ENCODE measurements around the gene ZNF594.

The ZNF594 gene

GRCh38 chr17:5203178-5203907 lies 11.7 kb upstream of the ZNF594 start:
- no peak overlapping the region for H3K27ac ChIP-seq (ENCODE audit: insufficient read depth, low read depth, low read length, poor library complexity, severe bottlenecking)
- no peaks in the 10 kb centered on the region for H3K36me3 ChIP-seq (ENCODE audit: control insufficient read depth, insufficient read depth, low read length)
- H3K9me3 ChIP-seq (ENCODE audit: control insufficient read depth, low read length) = no peaks in the 10 kb centered on the region
- H3K4me3 ChIP-seq (ENCODE audit: insufficient read depth, low read depth, low read length) = no peak overlapping the region
- H3K4me1 ChIP-seq (ENCODE audit: control insufficient read depth, insufficient read depth, low read length) = no peaks in the 10 kb centered on the region
- H3K27me3 ChIP-seq (ENCODE audit: control insufficient read depth, insufficient read depth, low read length, poor library complexity, severe bottlenecking) = no peaks in the 10 kb centered on the region
- 94 to 95% methylated on average over 14 of the region's 14 CpGs for WGBS, 2 experiments

- no peak overlapping the region for H3K27ac ChIP-seq (ENCODE audit: insufficient read depth, low read depth, low read length, poor library complexity, severe bottlenecking)
- H3K9me3 ChIP-seq (ENCODE audit: control insufficient read depth, low read length) = no peaks in the 10 kb centered on the region
- H3K4me1 ChIP-seq (ENCODE audit: control insufficient read depth, insufficient read depth, low read length) = no peaks in the 10 kb centered on the region
- 96 to 97% methylated on average over 8 of the region's 8 CpGs for WGBS, 2 experiments
- no peaks in the 10 kb centered on the region for H3K27me3 ChIP-seq (ENCODE audit: control insufficient read depth, insufficient read depth, low read length, poor library complexity, severe bottlenecking)
- H3K4me3 ChIP-seq (ENCODE audit: insufficient read depth, low read depth, low read length) = no peak overlapping the region
- no peaks in the 10 kb centered on the region for H3K36me3 ChIP-seq (ENCODE audit: control insufficient read depth, insufficient read depth, low read length)
Observed at GRCh38 chr17:5201011-5201410, 9.3 kb upstream of the ZNF594 start.

- H3K27ac ChIP-seq (ENCODE audit: insufficient read depth, low read depth, low read length, poor library complexity, severe bottlenecking) = no peak overlapping the region
- no peaks in the 10 kb centered on the region for H3K36me3 ChIP-seq (ENCODE audit: control insufficient read depth, insufficient read depth, low read length)
- WGBS, 2 experiments = 100% methylated on average over 1 of the region's 2 CpGs; no CpG with 5 or more reads in 1 of the 2 experiments
- H3K9me3 ChIP-seq (ENCODE audit: control insufficient read depth, low read length) = no peaks in the 10 kb centered on the region
- no peak overlapping the region for H3K4me3 ChIP-seq (ENCODE audit: insufficient read depth, low read depth, low read length)
- no peaks in the 10 kb centered on the region for H3K27me3 ChIP-seq (ENCODE audit: control insufficient read depth, insufficient read depth, low read length, poor library complexity, severe bottlenecking)
- no peaks in the 10 kb centered on the region for H3K4me1 ChIP-seq (ENCODE audit: control insufficient read depth, insufficient read depth, low read length)
Observed at GRCh38 chr17:5200360-5200759, 8.7 kb upstream of the ZNF594 start.

GRCh38 chr17:5198472-5198871 lies 6.8 kb upstream of the ZNF594 start:
- Histone ChIP-seq H3K27me3 (ENCODE audit: control insufficient read depth, insufficient read depth, low read length, poor library complexity, severe bottlenecking) (no peaks in the 10 kb centered on the region), H3K36me3 (ENCODE audit: control insufficient read depth, insufficient read depth, low read length) (no peaks in the 10 kb centered on the region), H3K9me3 (ENCODE audit: control insufficient read depth, low read length) (no peaks in the 10 kb centered on the region), H3K4me3 (ENCODE audit: insufficient read depth, low read depth, low read length) (no peak overlapping the region), H3K4me1 (ENCODE audit: control insufficient read depth, insufficient read depth, low read length) (no peaks in the 10 kb centered on the region), H3K27ac (ENCODE audit: insufficient read depth, low read depth, low read length, poor library complexity, severe bottlenecking) (no peak overlapping the region)
- WGBS, 2 experiments = 93 to 94% methylated on average over 7 of the region's 7 CpGs

GRCh38 chr17:5194346-5194745 lies 2.7 kb upstream of the ZNF594 start:
- no peak overlapping the region for H3K4me3 ChIP-seq (ENCODE audit: insufficient read depth, low read depth, low read length)
- peaks cover 5% of the 10 kb centered on the region for H3K4me1 ChIP-seq (ENCODE audit: control insufficient read depth, insufficient read depth, low read length)
- peaks cover 13% of the 10 kb centered on the region for H3K36me3 ChIP-seq (ENCODE audit: control insufficient read depth, insufficient read depth, low read length)
- no peak overlapping the region for H3K27ac ChIP-seq (ENCODE audit: insufficient read depth, low read depth, low read length, poor library complexity, severe bottlenecking)
- H3K9me3 ChIP-seq (ENCODE audit: control insufficient read depth, low read length) = peaks cover 3% of the 10 kb centered on the region
- no peaks in the 10 kb centered on the region for H3K27me3 ChIP-seq (ENCODE audit: control insufficient read depth, insufficient read depth, low read length, poor library complexity, severe bottlenecking)
- 95 to 98% methylated on average over 1 to 2 of the region's 2 CpGs for WGBS, 2 experiments

- Histone ChIP-seq H3K4me1 (ENCODE audit: control insufficient read depth, insufficient read depth, low read length) (no peaks in the 10 kb centered on the region), H3K4me3 (ENCODE audit: insufficient read depth, low read depth, low read length) (no peak overlapping the region), H3K27ac (ENCODE audit: insufficient read depth, low read depth, low read length, poor library complexity, severe bottlenecking) (no peak overlapping the region), H3K27me3 (ENCODE audit: control insufficient read depth, insufficient read depth, low read length, poor library complexity, severe bottlenecking) (no peaks in the 10 kb centered on the region), H3K36me3 (ENCODE audit: control insufficient read depth, insufficient read depth, low read length) (peaks cover 41% of the 10 kb centered on the region), H3K9me3 (ENCODE audit: control insufficient read depth, low read length) (peaks cover 38% of the 10 kb centered on the region)
- WGBS, 2 experiments = 94 to 98% methylated on average over 2 of the region's 2 CpGs
Observed at GRCh38 chr17:5184288-5184687, 7.4 kb downstream of the ZNF594 start.

- Histone ChIP-seq H3K27ac (ENCODE audit: insufficient read depth, low read depth, low read length, poor library complexity, severe bottlenecking) (no peak overlapping the region), H3K27me3 (ENCODE audit: control insufficient read depth, insufficient read depth, low read length, poor library complexity, severe bottlenecking) (no peaks in the 10 kb centered on the region), H3K4me3 (ENCODE audit: insufficient read depth, low read depth, low read length) (no peak overlapping the region), H3K9me3 (ENCODE audit: control insufficient read depth, low read length) (peaks cover 45% of the 10 kb centered on the region), H3K4me1 (ENCODE audit: control insufficient read depth, insufficient read depth, low read length) (no peaks in the 10 kb centered on the region), H3K36me3 (ENCODE audit: control insufficient read depth, insufficient read depth, low read length) (peaks cover 39% of the 10 kb centered on the region)
Observed at GRCh38 chr17:5183410-5183793, 8.3 kb downstream of the ZNF594 start.

- no peak overlapping the region for H3K27ac ChIP-seq (ENCODE audit: insufficient read depth, low read depth, low read length, poor library complexity, severe bottlenecking)
- H3K4me3 ChIP-seq (ENCODE audit: insufficient read depth, low read depth, low read length) = no peak overlapping the region
- WGBS, 2 experiments = 96 to 97% methylated on average over 6 of the region's 6 CpGs
- no peaks in the 10 kb centered on the region for H3K27me3 ChIP-seq (ENCODE audit: control insufficient read depth, insufficient read depth, low read length, poor library complexity, severe bottlenecking)
- peaks cover 44% of the 10 kb centered on the region for H3K9me3 ChIP-seq (ENCODE audit: control insufficient read depth, low read length)
- H3K4me1 ChIP-seq (ENCODE audit: control insufficient read depth, insufficient read depth, low read length) = no peaks in the 10 kb centered on the region
- peaks cover 34% of the 10 kb centered on the region for H3K36me3 ChIP-seq (ENCODE audit: control insufficient read depth, insufficient read depth, low read length)
Observed at GRCh38 chr17:5182597-5183409, 8.9 kb downstream of the ZNF594 start.

- no peak overlapping the region for H3K27ac ChIP-seq (ENCODE audit: insufficient read depth, low read depth, low read length, poor library complexity, severe bottlenecking)
- H3K36me3 ChIP-seq (ENCODE audit: control insufficient read depth, insufficient read depth, low read length) = peaks cover 23% of the 10 kb centered on the region
- peaks cover 43% of the 10 kb centered on the region for H3K9me3 ChIP-seq (ENCODE audit: control insufficient read depth, low read length)
- 94 to 95% methylated on average over 10 of the region's 10 CpGs for WGBS, 2 experiments
- no peak overlapping the region for H3K4me3 ChIP-seq (ENCODE audit: insufficient read depth, low read depth, low read length)
- no peaks in the 10 kb centered on the region for H3K27me3 ChIP-seq (ENCODE audit: control insufficient read depth, insufficient read depth, low read length, poor library complexity, severe bottlenecking)
- no peaks in the 10 kb centered on the region for H3K4me1 ChIP-seq (ENCODE audit: control insufficient read depth, insufficient read depth, low read length)
Observed at GRCh38 chr17:5181509-5182305, 10.0 kb downstream of the ZNF594 start.

- Histone ChIP-seq H3K27me3 (ENCODE audit: control insufficient read depth, insufficient read depth, low read length, poor library complexity, severe bottlenecking) (no peaks in the 10 kb centered on the region), H3K36me3 (ENCODE audit: control insufficient read depth, insufficient read depth, low read length) (peaks cover 21% of the 10 kb centered on the region), H3K4me3 (ENCODE audit: insufficient read depth, low read depth, low read length) (no peak overlapping the region), H3K27ac (ENCODE audit: insufficient read depth, low read depth, low read length, poor library complexity, severe bottlenecking) (no peak overlapping the region), H3K9me3 (ENCODE audit: control insufficient read depth, low read length) (peaks cover 32% of the 10 kb centered on the region), H3K4me1 (ENCODE audit: control insufficient read depth, insufficient read depth, low read length) (no peaks in the 10 kb centered on the region)
- WGBS, 2 experiments = 94 to 96% methylated on average over 12 of the region's 12 CpGs
Observed at GRCh38 chr17:5179003-5179402, 12.7 kb downstream of the ZNF594 start.

Data from ectodermal cell (in vitro differentiated cells).